Measurements from ENCODE around the gene KISS1R. TPM values are rescaled to one million over a fixed set of nuclear protein-coding genes. Genes with fewer than 3 reads are reported as not detected.

Gene KISS1R
- total and polyA plus RNA-seq, 9 donors = 0.28 to 0.90 TPM; not detected in 7

DNA sequence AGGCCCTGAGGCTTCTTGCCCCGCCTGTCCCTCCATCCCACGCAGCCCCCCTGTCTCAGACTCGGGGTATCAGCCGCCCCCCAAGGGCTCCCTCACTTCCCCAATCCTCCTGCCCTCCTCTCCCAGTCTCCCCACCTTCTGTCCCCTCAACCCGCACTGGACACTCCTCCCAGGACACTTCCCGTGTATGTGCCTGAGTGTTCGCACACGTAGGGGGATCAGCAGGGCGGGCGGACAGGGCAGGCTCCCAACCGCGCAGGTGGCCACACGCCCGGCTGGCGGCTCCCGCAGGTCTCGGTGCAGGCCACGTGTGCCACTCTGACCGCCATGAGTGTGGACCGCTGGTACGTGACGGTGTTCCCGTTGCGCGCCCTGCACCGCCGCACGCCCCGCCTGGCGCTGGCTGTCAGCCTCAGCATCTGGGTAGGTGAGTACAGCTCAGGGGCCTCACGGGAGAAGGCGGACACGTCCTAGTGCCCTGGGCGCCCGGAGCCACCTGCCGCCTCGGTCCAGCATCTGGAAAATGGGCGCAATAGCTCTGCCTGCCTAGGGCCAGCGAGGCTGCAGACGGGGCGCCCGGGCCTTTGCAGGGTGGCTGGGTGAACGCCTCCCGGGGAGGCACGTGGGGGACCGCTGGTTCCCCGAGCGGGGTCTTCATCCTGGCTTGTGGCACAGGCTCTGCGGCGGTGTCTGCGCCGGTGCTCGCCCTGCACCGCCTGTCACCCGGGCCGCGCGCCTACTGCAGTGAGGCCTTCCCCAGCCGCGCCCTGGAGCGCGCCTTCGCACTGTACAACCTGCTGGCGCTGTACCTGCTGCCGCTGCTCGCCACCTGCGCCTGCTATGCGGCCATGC is 2.3 kb downstream of the KISS1R start:
- DNase-seq = no peak
- intact Hi-C loops (cut with DNase I) = loop anchor here (2.0 to 10.0 kb wide), 8 partner anchors 52 to 315 kb away; partner anchors contain the start of genes CFD (in 2 of the 4), PTBP1 (in 2 of the 4), CBARP (in 1 of the 4) and GPX4 (in 1 of the 4)
- TF ChIP-seq POLR2A (IDR thresholded peaks at IDR 0.05) (no peak), EP300 (IDR thresholded peaks at IDR 0.05) (no peak)
- TF ChIP-seq, protein P1, sequence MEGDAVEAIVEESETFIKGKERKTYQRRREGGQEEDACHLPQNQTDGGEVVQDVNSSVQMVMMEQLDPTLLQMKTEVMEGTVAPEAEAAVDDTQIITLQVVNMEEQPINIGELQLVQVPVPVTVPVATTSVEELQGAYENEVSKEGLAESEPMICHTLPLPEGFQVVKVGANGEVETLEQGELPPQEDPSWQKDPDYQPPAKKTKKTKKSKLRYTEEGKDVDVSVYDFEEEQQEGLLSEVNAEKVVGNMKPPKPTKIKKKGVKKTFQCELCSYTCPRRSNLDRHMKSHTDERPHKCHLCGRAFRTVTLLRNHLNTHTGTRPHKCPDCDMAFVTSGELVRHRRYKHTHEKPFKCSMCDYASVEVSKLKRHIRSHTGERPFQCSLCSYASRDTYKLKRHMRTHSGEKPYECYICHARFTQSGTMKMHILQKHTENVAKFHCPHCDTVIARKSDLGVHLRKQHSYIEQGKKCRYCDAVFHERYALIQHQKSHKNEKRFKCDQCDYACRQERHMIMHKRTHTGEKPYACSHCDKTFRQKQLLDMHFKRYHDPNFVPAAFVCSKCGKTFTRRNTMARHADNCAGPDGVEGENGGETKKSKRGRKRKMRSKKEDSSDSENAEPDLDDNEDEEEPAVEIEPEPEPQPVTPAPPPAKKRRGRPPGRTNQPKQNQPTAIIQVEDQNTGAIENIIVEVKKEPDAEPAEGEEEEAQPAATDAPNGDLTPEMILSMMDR (IDR thresholded peaks at IDR 0.05) = no peak
- H3K9me3 ChIP-seq = no peaks in the 10 kb centered on the region
- WGBS, 3 donors = 1 to 3% (median 2%) methylated on average over 50 to 68 of the region's 68 CpGs
- H3K27ac ChIP-seq = no peak overlapping the region
- H3K27me3 ChIP-seq = peaks cover 8% of the 10 kb centered on the region
- H3K4me3 ChIP-seq = no peak overlapping the region
- H3K36me3 ChIP-seq = no peaks in the 10 kb centered on the region
- H3K4me1 ChIP-seq (ENCODE audit: insufficient read depth) = peaks cover 13% of the 10 kb centered on the region

DNA sequence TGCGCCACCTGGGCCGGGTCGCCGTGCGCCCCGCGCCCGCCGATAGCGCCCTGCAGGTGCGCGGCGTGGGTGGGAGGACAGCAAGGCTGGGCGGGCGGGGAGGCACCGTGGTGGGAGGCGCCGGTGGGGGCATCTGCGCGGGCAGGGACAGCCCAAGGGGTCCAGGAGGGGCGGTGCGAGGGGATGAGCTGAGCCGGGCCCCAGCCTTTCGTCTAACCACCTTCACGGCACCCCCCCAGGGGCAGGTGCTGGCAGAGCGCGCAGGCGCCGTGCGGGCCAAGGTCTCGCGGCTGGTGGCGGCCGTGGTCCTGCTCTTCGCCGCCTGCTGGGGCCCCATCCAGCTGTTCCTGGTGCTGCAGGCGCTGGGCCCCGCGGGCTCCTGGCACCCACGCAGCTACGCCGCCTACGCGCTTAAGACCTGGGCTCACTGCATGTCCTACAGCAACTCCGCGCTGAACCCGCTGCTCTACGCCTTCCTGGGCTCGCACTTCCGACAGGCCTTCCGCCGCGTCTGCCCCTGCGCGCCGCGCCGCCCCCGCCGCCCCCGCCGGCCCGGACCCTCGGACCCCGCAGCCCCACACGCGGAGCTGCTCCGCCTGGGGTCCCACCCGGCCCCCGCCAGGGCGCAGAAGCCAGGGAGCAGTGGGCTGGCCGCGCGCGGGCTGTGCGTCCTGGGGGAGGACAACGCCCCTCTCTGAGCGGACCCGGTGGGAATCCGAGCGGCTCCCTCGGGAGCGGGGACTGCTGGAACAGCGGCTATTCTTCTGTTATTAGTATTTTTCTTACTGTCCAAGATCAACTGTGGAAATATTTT is 3.1 kb downstream of the KISS1R start:
- Histone ChIP-seq H3K9me3 (no peaks in the 10 kb centered on the region), H3K4me3 (no peak overlapping the region), H3K27ac (no peak overlapping the region), H3K27me3 (peaks cover 8% of the 10 kb centered on the region), H3K4me1 (ENCODE audit: insufficient read depth) (peaks cover 16% of the 10 kb centered on the region), H3K36me3 (no peaks in the 10 kb centered on the region)
- TF ChIP-seq POLR2A (IDR thresholded peaks at IDR 0.05) (no peak), EP300 (IDR thresholded peaks at IDR 0.05) (no peak)
- TF ChIP-seq, protein P1 (IDR thresholded peaks at IDR 0.05) = no peak
- 1 to 3% (median 1%) methylated on average over 37 to 84 of the region's 84 CpGs for WGBS, 3 donors
- DNase-seq = peak in 3 of 5 donors; percentile 32 to 58 (median 43)
- intact Hi-C loops (cut with DNase I) = loop anchor here in 2 of 4 donors (5.0 to 10.0 kb wide), 3 partner anchors 63 to 315 kb away; partner anchors contain the start of genes CBARP (in 1 of the 2), CFD (in 1 of the 2) and GPX4 (in 1 of the 2)

DNA sequence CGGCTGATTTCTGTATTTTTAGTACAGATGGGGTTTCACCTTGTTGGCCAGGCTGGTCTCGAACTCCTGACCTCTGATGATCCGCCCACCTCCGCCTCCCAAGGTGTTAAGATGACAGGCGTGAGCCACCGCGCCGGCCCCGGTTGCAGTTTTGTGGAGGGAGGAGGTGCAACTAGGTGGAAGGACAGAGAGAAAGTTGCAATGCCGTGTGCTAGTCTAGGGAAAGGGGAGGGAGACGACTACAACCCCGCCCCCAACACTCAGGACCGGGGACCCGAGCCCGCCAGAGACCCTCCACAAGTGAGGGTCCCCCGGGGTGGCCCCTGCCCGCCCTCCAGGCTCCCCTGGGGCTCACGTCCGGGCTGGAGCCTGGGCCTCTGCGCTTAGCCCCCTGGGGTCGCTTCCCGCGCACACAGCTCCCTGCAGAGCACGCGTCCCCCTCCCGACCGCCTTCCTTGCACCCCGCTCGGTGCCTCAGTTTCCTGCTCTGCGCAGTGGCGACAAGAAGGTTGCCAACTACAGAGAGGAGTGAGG is 7.5 kb downstream of the KISS1R start:
- Histone ChIP-seq H3K4me1 (ENCODE audit: insufficient read depth) (peaks cover 9% of the 10 kb centered on the region), H3K36me3 (no peaks in the 10 kb centered on the region), H3K9me3 (no peaks in the 10 kb centered on the region), H3K27me3 (peaks cover 4% of the 10 kb centered on the region), H3K4me3 (peak overlapping the region; percentile 93), H3K27ac (no peak overlapping the region)
- intact Hi-C loops (cut with DNase I) = loop anchor here in 3 of 4 donors (2.0 to 10.0 kb wide), 4 partner anchors 60 to 310 kb away; partner anchors contain the start of genes CBARP (in 1 of the 3), CFD (in 1 of the 3), GPX4 (in 1 of the 3) and WDR18 (in 1 of the 3)
- DNase-seq = peak in 3 of 5 donors; percentile 34 to 40 (median 36)
- WGBS, 3 donors = 10 to 14% (median 11%) methylated on average over 31 of the region's 31 CpGs
- TF ChIP-seq POLR2A (IDR thresholded peaks at IDR 0.05) = no peak
- TF ChIP-seq, protein P1 (IDR thresholded peaks at IDR 0.05) = no peak
- TF ChIP-seq EP300 (IDR thresholded peaks at IDR 0.05) = no peak

DNA sequence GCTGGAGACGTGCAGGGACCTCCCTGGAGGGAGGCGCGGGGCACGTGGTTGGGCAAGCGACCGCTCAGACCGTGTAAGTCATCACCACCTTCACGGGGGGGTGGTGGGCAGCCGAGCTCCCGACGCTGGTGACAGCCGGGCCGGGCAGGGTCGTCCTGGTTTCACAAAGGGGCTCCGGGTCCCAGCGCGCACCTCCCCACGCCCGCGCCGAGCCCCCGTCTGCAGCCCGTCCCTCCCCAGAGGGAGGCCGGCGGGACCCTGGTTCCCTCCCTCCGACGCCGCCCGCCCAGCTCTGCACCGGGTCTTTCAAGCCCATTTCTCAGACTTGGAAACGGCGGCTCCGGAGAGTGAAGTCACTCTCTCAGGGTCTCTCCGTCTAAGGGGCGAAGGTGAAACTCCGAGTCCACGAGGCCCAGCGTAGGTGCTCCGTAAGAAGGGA is 8.0 kb downstream of the KISS1R start:
- H3K4me3 ChIP-seq = peak overlapping the region; percentile 93
- DNase-seq = peak in 4 of 5 donors; percentile 50 to 61 (median 56)
- no peaks in the 10 kb centered on the region for H3K36me3 ChIP-seq
- WGBS, 3 donors = 0 to 1% (median 0%) methylated on average over 33 to 39 of the region's 39 CpGs
- H3K4me1 ChIP-seq (ENCODE audit: insufficient read depth) = peaks cover 8% of the 10 kb centered on the region
- intact Hi-C loops (cut with DNase I) = loop anchor here in 3 of 4 donors (2.0 to 10.0 kb wide), 3 partner anchors 60 to 310 kb away; partner anchors contain the start of genes CBARP (in 1 of the 3), GPX4 (in 1 of the 3) and WDR18 (in 1 of the 3)
- TF ChIP-seq POLR2A (IDR thresholded peaks at IDR 0.05) (no peak), EP300 (IDR thresholded peaks at IDR 0.05) (no peak)
- TF ChIP-seq, protein P1 (IDR thresholded peaks at IDR 0.05) = no peak
- peak overlapping the region in 1 of 2 donors; percentile 26 for H3K27ac ChIP-seq
- H3K27me3 ChIP-seq = no peaks in the 10 kb centered on the region
- no peaks in the 10 kb centered on the region for H3K9me3 ChIP-seq
